HG03571 (cell line): ENCODE results near the gene PAFAH1B1.
"Not testable (repeated sequence)": the region's sequence is repeated elsewhere in the genome, so short reads cannot be mapped to it uniquely, and the experiment has no call there.

Experiments
- ATAC-seq: cut with Tn5 transposase; IDR thresholded peaks from one replicate; pipeline ENCODE4 v1.9.1; 2021; ENCODE audit not compliant: unreplicated experiment

PAFAH1B1 gene

GRCh38 chr17:2635241-2635640, 41.8 kb downstream of the PAFAH1B1 start:
- ATAC-seq = no peak

- ATAC-seq = no peak
Observed at GRCh38 chr17:2635675-2636074, 42.2 kb downstream of the PAFAH1B1 start.

- ATAC-seq = no peak
Observed at GRCh38 chr17:2636169-2636930, 42.9 kb downstream of the PAFAH1B1 start.

- no peak for ATAC-seq
Observed at GRCh38 chr17:2637422-2637821, 44.0 kb downstream of the PAFAH1B1 start.

- ATAC-seq = no peak
Observed at GRCh38 chr17:2644971-2645370, 51.5 kb downstream of the PAFAH1B1 start.

- ATAC-seq = no peak
Observed at GRCh38 chr17:2647957-2648356, 54.5 kb downstream of the PAFAH1B1 start.

GRCh38 chr17:2649191-2649590, 55.7 kb downstream of the PAFAH1B1 start:
- ATAC-seq = no peak

- not testable (repeated sequence) for ATAC-seq
Observed at GRCh38 chr17:2652911-2653310, 59.5 kb downstream of the PAFAH1B1 start.

GRCh38 chr17:2655546-2655945, 62.1 kb downstream of the PAFAH1B1 start:
- no peak for ATAC-seq

GRCh38 chr17:2656283-2656682, 62.8 kb downstream of the PAFAH1B1 start:
- no peak for ATAC-seq

- ATAC-seq = not testable (repeated sequence)
Observed at GRCh38 chr17:2659337-2659736, 65.9 kb downstream of the PAFAH1B1 start.

GRCh38 chr17:2660410-2660809, 67.0 kb downstream of the PAFAH1B1 start:
- not testable (repeated sequence) for ATAC-seq

- no peak for ATAC-seq
Observed at GRCh38 chr17:2672026-2672425, 78.6 kb downstream of the PAFAH1B1 start.

GRCh38 chr17:2679247-2679646, 85.8 kb downstream of the PAFAH1B1 start:
- not testable (repeated sequence) for ATAC-seq

- ATAC-seq = no peak
Observed at GRCh38 chr17:2680961-2681360, 87.5 kb downstream of the PAFAH1B1 start.

- no peak for ATAC-seq
Observed at GRCh38 chr17:2681650-2682049, 88.2 kb downstream of the PAFAH1B1 start.

- no peak for ATAC-seq
Observed at GRCh38 chr17:2682176-2682938, 88.9 kb downstream of the PAFAH1B1 start.

GRCh38 chr17:2683912-2684311, 90.5 kb downstream of the PAFAH1B1 start:
- ATAC-seq = no peak

- no peak for ATAC-seq
Observed at GRCh38 chr17:2684549-2684948, 91.1 kb downstream of the PAFAH1B1 start.

- ATAC-seq = no peak
Observed at GRCh38 chr17:2685696-2686095, 92.2 kb downstream of the PAFAH1B1 start.

GRCh38 chr17:2687074-2687418, 93.6 kb downstream of the PAFAH1B1 start:
- ATAC-seq = no peak
